ENCODE measurements around the gene AGAP1. TPM values are rescaled to one million over a fixed set of nuclear protein-coding genes. Genes with fewer than 3 reads are reported as not detected.
A peak's percentile ranks its signal among the peaks of the same experiment; 100 is the strongest.

AGAP1 gene
- total RNA-seq, 2 donors from 2014 or later: 22.5 to 23.9 TPM

DNA sequence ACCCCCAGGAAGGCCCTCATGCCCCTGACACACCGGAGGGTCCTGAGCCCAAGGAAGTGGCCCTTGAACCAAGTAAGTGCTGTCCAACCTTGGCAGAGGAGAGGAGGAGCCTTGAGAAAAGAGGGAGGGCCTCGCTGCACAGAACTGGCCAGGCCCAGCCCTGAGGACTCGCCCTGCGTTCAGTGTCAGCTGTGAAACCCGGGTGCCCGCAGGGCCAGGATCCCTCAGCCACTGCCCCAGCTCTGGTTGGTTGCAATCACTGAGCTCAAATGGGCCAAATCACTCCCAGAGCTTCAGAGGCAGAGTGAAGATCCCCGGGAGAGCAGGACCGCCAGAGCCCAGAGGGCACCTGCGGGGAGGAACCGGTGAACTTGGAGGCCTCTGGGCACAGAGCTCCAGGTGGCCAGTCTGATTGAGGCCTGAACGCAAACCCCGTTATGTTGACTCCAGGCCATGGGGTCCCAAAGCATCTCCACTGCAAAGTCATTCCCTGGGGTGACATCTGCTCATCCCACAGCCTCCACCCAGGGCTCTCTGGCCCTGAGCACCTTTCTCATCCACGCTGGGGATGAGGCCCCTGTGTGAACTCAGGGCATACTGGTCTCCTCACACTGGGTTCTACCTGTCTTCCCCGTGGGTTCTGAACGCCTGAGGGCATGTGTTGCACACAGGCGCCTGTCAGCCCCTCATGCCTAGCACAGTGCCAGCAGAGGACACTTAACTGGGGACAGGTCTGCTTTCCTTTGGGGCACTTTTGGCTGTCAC lies 662.4 kb downstream of the AGAP1 start:
- intact Hi-C loops (cut with DNase I): no loop called here
- ATAC-seq: no peak
- DNase-seq: no peak

DNA sequence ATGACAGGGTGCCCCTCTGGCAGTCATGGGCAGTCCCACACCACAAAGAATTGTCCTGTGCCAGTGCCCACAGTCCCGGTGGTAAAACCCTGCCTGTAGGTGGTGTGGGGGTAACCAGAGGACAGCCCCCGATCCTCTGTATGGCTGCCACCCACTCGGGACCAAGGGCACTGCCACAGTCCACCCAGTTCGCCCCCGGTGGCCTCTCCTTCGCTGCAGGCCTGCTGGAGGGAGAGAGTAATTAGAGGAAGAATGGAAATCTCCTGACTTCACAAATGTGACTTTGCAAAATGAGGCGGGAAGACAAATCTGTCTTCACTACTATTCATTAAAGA lies 663.0 kb downstream of the AGAP1 start:
- ATAC-seq (no peak), DNase-seq (no peak)
- intact Hi-C loops (cut with DNase I): no loop called here

GRCh38 chr2:236157366-236157765 lies 663.5 kb downstream of the AGAP1 start:
- DNase-seq: no peak
- no peak for ATAC-seq
- intact Hi-C loops (cut with DNase I): no loop called here

DNA sequence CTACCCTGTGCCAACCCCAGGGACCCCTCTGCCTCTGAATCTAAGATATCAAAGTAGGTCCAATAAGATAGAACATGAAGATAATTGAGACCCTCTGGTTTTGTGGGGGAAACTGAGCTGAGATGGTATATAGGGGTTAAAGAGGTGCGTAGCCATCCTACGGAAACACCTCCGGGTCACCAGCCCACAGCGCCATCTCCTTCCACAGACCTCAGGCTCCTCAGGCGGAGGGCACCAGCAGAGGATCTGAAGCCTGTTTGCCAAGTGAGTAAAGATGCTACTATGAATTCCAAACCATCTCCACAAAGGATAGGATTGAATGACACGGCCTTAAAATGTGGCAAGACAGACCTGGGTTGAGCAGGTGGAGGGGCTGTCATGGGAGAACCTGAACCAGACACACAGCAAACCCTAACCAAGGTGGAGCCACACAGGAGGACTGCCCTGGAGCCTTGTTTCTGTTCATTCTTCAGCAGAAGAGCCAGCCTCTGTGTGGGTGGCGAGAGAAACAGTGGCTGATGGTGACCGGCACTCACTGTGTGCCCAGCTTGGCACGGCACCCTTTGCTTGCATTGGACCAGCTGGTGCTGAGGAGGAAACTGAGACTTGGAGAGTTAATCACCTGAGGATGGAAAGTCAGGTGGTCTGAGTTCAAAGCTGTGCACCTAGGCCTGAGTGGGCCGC lies 664.1 kb downstream of the AGAP1 start:
- intact Hi-C loops (cut with DNase I): no loop called here
- no peak for ATAC-seq
- DNase-seq: no peak

GRCh38 chr2:236158969-236159777 lies 665.3 kb downstream of the AGAP1 start:
- ATAC-seq: no peak

GRCh38 chr2:236159778-236160170 lies 665.9 kb downstream of the AGAP1 start:
- intact Hi-C loops (cut with DNase I): no loop called here
- ATAC-seq (no peak), DNase-seq (no peak)

More at GRCh38 chr2:236158969-236159777, 665.3 kb downstream of the AGAP1 start:
- no peak for DNase-seq
- intact Hi-C loops (cut with DNase I): no loop called here

GRCh38 chr2:236160366-236161081 lies 666.7 kb downstream of the AGAP1 start:
- intact Hi-C loops (cut with DNase I): no loop called here
- DNase-seq (no peak), ATAC-seq (no peak)

DNA sequence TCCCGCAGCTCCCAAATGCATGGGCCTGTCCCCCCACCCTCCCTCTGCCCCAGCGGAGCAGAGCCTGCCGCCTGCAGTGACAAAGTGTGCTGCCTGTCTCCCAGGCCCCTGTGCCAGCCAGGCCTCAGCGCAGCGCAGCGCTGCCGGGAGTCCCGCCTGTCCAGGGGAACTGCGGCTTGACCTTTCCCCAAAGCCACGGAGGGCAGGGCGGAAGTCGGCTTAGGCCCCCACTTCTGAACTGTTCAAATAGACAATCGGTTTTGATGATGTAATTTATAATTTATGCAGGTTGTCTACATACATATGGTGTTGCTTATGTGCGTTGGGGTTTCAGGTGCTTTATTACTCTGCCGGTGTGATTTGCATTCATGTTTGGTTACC lies 667.2 kb downstream of the AGAP1 start:
- intact Hi-C loops (cut with DNase I): no loop called here
- DNase-seq (no peak), ATAC-seq (no peak)

- no peak for DNase-seq
- no peak for ATAC-seq
- intact Hi-C loops (cut with DNase I): no loop called here
Observed at GRCh38 chr2:236161531-236161930, 667.7 kb downstream of the AGAP1 start.

- intact Hi-C loops (cut with DNase I): no loop called here
- DNase-seq (no peak), ATAC-seq (no peak)
Observed at GRCh38 chr2:236162031-236162845, 668.4 kb downstream of the AGAP1 start.

DNA sequence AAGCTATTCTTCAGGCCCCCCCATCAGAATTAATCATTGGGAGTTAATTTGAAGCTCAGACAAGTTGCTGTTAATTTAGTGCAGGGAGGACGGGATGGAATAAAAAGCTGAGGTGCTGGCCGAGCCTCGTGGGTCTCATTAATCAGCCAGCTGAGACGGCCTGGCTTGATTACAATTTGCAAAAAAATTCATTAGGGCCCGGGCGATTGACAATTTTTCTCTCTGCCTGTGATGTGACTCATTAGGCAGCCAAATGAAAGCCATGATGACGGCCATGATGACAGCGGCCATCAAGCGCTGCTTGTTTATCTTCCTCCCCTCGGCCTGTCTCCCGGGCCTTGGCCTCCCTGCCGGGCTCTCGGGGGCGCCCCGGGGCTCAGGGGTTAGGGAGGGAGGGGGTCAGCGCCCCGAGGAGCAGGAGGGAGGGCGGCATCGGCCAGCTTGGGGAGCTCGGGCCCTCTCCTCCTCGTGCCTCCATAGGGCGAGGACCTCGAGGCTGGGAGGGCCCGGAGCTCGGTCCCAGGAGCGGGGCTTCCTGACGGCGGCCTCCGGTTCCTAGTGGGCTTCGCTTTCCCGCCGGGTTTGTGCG lies 669.1 kb downstream of the AGAP1 start:
- DNase-seq: no peak
- no peak for ATAC-seq
- intact Hi-C loops (cut with DNase I): no loop called here

DNA sequence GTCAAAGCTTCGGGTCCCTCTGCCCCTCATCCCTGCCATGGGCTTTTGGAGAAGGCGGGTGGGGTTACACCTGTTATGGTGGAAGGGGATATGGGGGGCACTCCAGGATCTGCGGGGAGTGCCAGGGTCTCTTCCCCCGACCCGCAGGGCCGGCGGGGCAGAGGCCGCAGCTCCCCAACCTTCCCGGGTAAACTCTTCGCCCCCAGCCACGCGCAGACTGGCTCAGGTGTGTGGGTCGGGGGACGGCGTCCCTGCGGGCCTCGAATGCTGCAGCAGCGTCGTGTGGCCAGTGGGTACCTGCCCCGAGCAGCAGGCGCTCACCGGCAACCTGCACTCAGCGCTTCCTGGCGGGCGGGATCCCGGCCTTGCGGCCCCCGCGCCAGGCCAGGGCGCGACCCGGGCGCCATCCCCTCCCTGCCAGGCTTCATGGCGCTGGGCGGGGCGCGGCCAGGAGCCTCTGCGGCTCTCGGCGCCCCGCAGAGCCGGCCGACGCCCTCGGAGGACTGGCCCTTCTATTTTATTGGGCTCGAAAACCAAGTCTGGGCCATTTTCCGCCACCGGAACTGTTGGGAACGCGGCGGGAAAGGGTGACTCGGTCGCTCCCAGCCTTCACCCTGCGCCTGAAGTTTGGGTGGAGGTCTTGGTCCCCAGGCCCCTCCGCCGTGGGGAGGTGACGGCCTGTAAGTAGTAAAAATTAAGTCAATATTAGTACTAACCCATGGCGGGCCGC lies 669.8 kb downstream of the AGAP1 start:
- DNase-seq (no peak), ATAC-seq (no peak)
- intact Hi-C loops (cut with DNase I): no loop called here

GRCh38 chr2:236164201-236164924 lies 670.5 kb downstream of the AGAP1 start:
- intact Hi-C loops (cut with DNase I): no loop called here
- DNase-seq (no peak), ATAC-seq (peak; percentile 8 to 24)

DNA sequence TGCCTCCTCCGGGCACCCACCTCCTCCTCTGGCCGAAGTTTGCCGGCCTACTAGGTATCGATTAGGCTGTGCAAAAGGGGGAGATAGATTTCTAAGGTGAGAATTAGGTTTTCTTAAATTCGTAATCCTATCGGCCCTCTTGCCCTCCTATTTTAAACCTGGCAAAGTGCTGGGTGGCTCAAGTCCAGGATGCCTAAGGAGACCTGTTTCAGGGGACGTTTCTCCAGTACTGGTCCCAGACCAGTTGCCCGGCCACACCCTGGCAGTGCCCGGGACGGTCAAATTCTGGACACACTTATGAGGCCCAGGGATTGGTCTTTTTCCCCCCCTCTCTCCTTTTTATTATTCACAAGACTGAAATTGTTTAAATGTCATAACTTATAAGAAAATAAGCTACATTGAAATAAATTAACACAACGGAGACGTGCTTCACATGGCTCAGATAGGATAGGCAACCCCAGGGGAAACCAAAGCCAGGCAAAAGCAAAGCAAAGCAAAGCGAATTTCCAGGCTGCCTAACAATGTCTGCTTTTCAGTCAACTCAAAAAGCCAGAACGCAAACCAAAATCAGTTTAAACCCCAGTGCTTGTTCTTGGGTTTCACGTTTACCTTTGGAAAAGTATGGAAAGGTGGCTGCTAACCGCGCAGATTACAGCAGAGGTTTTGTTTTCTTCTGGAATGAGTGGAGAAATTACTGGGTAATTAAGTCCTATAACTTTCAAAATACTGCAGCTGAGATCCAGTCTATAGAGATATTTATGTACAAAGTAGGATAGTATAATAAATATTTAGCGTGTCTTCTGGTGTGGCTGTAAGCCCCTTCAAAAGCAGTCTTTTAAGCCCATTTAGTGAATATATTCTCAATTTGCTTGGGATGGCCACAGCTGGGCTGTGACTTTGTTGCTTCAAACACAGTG lies 671.3 kb downstream of the AGAP1 start:
- intact Hi-C loops (cut with DNase I): no loop called here
- no peak for DNase-seq
- no peak for ATAC-seq

DNA sequence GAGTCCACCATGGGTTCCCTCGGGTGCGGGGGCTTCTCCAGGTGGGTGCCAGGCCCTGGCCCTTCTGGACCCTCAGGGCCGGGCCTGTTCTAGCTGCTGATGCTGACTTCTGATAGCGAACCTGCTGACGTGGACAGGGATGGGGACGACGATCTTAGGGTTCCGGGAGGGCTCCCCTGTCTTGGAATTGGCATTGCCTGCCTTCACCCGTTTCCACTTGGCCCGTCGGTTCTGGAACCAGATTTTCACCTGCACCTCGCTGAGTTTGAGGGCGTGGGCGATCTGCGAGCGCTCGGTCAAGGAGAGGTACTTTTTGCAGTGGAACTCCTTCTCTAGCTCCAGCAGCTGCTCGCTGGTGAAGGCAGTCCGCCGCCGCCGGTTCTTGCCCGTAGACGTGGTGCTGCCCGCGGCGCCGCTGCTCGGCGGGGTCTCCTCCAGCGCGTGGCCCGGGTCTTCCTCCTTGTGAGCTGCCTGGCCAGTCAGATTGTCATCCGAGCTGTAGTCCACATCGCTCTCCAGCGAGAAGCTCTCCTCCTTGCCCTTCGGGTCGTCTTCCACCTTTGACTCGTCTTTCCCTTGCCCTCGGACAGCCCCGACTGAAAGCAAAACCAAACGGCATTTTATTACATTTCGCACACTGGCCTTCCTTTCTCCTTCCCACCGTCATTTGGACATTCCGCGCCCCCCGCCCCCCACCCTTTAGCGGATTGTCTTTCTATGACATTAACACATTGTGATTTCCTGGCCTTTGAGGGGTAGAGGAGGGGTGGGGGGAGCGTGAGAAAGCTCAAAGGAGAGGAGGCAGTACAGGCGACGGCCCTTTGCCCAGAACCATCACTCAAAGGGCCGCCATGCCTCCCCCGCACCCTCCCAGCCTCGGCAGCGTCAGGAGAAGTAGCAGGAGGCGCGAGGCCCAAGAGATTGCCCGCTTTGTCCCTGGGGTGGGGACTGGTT lies 672.3 kb downstream of the AGAP1 start:
- no peak for ATAC-seq
- DNase-seq: no peak
- intact Hi-C loops (cut with DNase I): no loop called here
